ENCODE measurements around the gene SLC35A5.

SLC35A5 gene

GRCh38 chr3:112623213-112623612 is 61.4 kb downstream of the SLC35A5 start:
- H3K9me3 ChIP-seq: no peaks in the 10 kb centered on the region
- H3K4me3 ChIP-seq (ENCODE audit: low read depth, low read length): no peak overlapping the region
- no peak for TF ChIP-seq CTCF (IDR thresholded peaks at IDR 0.05; ENCODE audit: low read depth, low read length)
- no peak for DNase-seq
- H3K4me1 ChIP-seq: no peaks in the 10 kb centered on the region
- H3K36me3 ChIP-seq: no peaks in the 10 kb centered on the region
- no peaks in the 10 kb centered on the region for H3K27me3 ChIP-seq

GRCh38 chr3:112623717-112624116 is 61.9 kb downstream of the SLC35A5 start:
- no peak for DNase-seq
- H3K27me3 ChIP-seq: no peaks in the 10 kb centered on the region
- H3K4me3 ChIP-seq (ENCODE audit: low read depth, low read length): no peak overlapping the region
- H3K36me3 ChIP-seq: no peaks in the 10 kb centered on the region
- peaks cover 1% of the 10 kb centered on the region; the same call in 1 of the 2 replicates for H3K4me1 ChIP-seq
- no peak for TF ChIP-seq CTCF (IDR thresholded peaks at IDR 0.05; ENCODE audit: low read depth, low read length)
- no peaks in the 10 kb centered on the region for H3K9me3 ChIP-seq

- Histone ChIP-seq H3K4me1 (peaks cover 9% of the 10 kb centered on the region), H3K4me3 (ENCODE audit: low read depth, low read length) (no peak overlapping the region), H3K9me3 (no peaks in the 10 kb centered on the region), H3K36me3 (no peaks in the 10 kb centered on the region), H3K27me3 (no peaks in the 10 kb centered on the region)
- TF ChIP-seq CTCF (IDR thresholded peaks at IDR 0.05; ENCODE audit: low read depth, low read length): no peak
- no peak for DNase-seq
Observed at GRCh38 chr3:112627419-112627818, 65.6 kb downstream of the SLC35A5 start.

- no peaks in the 10 kb centered on the region for H3K36me3 ChIP-seq
- no peak for DNase-seq
- no peak overlapping the region for H3K4me3 ChIP-seq (ENCODE audit: low read depth, low read length)
- H3K9me3 ChIP-seq: no peaks in the 10 kb centered on the region
- peaks cover 9% of the 10 kb centered on the region for H3K4me1 ChIP-seq
- TF ChIP-seq CTCF (IDR thresholded peaks at IDR 0.05; ENCODE audit: low read depth, low read length): no peak
- H3K27me3 ChIP-seq: no peaks in the 10 kb centered on the region
Observed at GRCh38 chr3:112627919-112628466, 66.1 kb downstream of the SLC35A5 start.

- H3K4me1 ChIP-seq: peaks cover 18% of the 10 kb centered on the region
- H3K9me3 ChIP-seq: no peaks in the 10 kb centered on the region
- H3K4me3 ChIP-seq (ENCODE audit: low read depth, low read length): no peak overlapping the region
- no peak for TF ChIP-seq CTCF (IDR thresholded peaks at IDR 0.05; ENCODE audit: low read depth, low read length)
- peak; percentile 69 for DNase-seq
- no peaks in the 10 kb centered on the region for H3K36me3 ChIP-seq
- no peaks in the 10 kb centered on the region for H3K27me3 ChIP-seq
Observed at GRCh38 chr3:112629425-112629824, 67.6 kb downstream of the SLC35A5 start.

GRCh38 chr3:112631257-112631656 is 69.4 kb downstream of the SLC35A5 start:
- TF ChIP-seq CTCF (IDR thresholded peaks at IDR 0.05; ENCODE audit: low read depth, low read length): no peak
- H3K27me3 ChIP-seq: no peaks in the 10 kb centered on the region
- H3K4me1 ChIP-seq: peaks cover 31% of the 10 kb centered on the region
- H3K36me3 ChIP-seq: no peaks in the 10 kb centered on the region
- H3K4me3 ChIP-seq (ENCODE audit: low read depth, low read length): no peak overlapping the region
- H3K9me3 ChIP-seq: no peaks in the 10 kb centered on the region
- no peak for DNase-seq
